HEK293 (cell line): ENCODE data around the gene UST.

Experiments used
- CTCF ChIA-PET: fragments of 350-600 bp; formaldehyde crosslinking; extraction: SDS; loops from one replicate; lab custom pipeline; 2021; ENCODE audit warnings: antibody characterized with exemption; lab: Yijun Ruan, JAX
- POLR2A ChIA-PET: fragments of 300-600 bp; formaldehyde crosslinking; extraction: SDS; loops from one replicate; lab custom pipeline; 2020; ENCODE audit warnings: antibody characterized with exemption, inconsistent platforms; lab: Yijun Ruan, JAX
- H3K27ac ChIP-seq: fragments of 200-500 bp; sonication (Bioruptor generic); 2 replicates; pipeline ENCODE4 v1.5.1; 2014; ENCODE audit warnings: low read depth, low read length, control low read depth, inconsistent platforms; ENCODE audit errors: extremely low read depth
- H3K36me3 ChIP-seq, 2 experiments: fragments of 200-500 bp in 1 of 2; sonication (Bioruptor generic) in 1 of 2; 1 replicate in 1 of 2; 2 replicates in 1 of 2; pipeline ENCODE4 v1.5.1; 2014 to 2017; ENCODE audit warnings: inconsistent platforms in 2 of 2, low read length in 2 of 2; ENCODE audit not compliant: control insufficient read depth in 2 of 2, insufficient read depth in 1 of 2
- H3K4me1 ChIP-seq: fragments of 200-500 bp; sonication (Bioruptor generic); 2 replicates; pipeline ENCODE4 v1.5.1; 2014; ENCODE audit warnings: mild to moderate bottlenecking, low read length, inconsistent platforms; ENCODE audit not compliant: control insufficient read depth, insufficient read depth
- H3K4me3 ChIP-seq: 2 replicates; pipeline ENCODE4 v1.5.1; 2011; ENCODE audit warnings: low read depth, mild to moderate bottlenecking, control low read depth, low read length, moderate library complexity
- H3K9me3 ChIP-seq: fragments of 200-500 bp; sonication (Bioruptor generic); 2 replicates; pipeline ENCODE4 v1.5.1; 2014; ENCODE audit warnings: low read depth, low read length, inconsistent platforms; ENCODE audit not compliant: control insufficient read depth, insufficient read depth
- BCL11B ChIP-seq: fragments of 450-650 bp; formaldehyde crosslinking; IDR thresholded peaks from 2 replicates; pipeline ENCODE4 v1.5.1; 2016; ENCODE audit warnings: low read depth, missing biosample characterization, missing genetic modification characterization
- CTCF ChIP-seq: fragments of 450-650 bp; formaldehyde crosslinking; IDR thresholded peaks from 2 replicates; pipeline ENCODE4 v1.5.1; 2016; ENCODE audit warnings: missing biosample characterization, missing genetic modification characterization
- OVOL3 ChIP-seq: fragments of 450-650 bp; formaldehyde crosslinking; IDR thresholded peaks from 2 replicates; pipeline ENCODE4 v1.5.1; 2016; ENCODE audit warnings: missing biosample characterization, missing genetic modification characterization
- PRDM1 ChIP-seq: fragments of 450-650 bp; formaldehyde crosslinking; IDR thresholded peaks from 2 replicates; pipeline ENCODE4; 2016; ENCODE audit warnings: missing biosample characterization, missing genetic modification characterization
- PRDM4 ChIP-seq: fragments of 450-650 bp; formaldehyde crosslinking; IDR thresholded peaks from 2 replicates; pipeline ENCODE4 v1.5.1; 2017; ENCODE audit warnings: missing biosample characterization, missing genetic modification characterization
- ZBTB11 ChIP-seq: fragments of 450-650 bp; formaldehyde crosslinking; conservative IDR thresholded peaks from 2 replicates; pipeline ENCODE4 v1.5.1; 2016; ENCODE audit warnings: low read depth, missing biosample characterization, missing genetic modification characterization
- ZBTB20 ChIP-seq: fragments of 450-650 bp; formaldehyde crosslinking; IDR thresholded peaks from 2 replicates; pipeline ENCODE4 v1.5.1; 2016; ENCODE audit warnings: missing biosample characterization, missing genetic modification characterization
- ZBTB44 ChIP-seq: fragments of 450-650 bp; IDR thresholded peaks from 2 replicates; pipeline ENCODE4 v1.5.1; 2018; ENCODE audit warnings: missing biosample characterization, mild to moderate bottlenecking, missing genetic modification characterization
- ZNF138 ChIP-seq: fragments of 450-650 bp; formaldehyde crosslinking; IDR thresholded peaks from 2 replicates; pipeline ENCODE4 v1.5.1; 2016; ENCODE audit warnings: missing biosample characterization, missing genetic modification characterization, borderline replicate concordance
- ZNF18 ChIP-seq: fragments of 450-650 bp; formaldehyde crosslinking; IDR thresholded peaks from 2 replicates; pipeline ENCODE4 v1.5.1; 2016; ENCODE audit warnings: missing biosample characterization, missing genetic modification characterization
- ZNF292 ChIP-seq: fragments of 450-650 bp; formaldehyde crosslinking; IDR thresholded peaks from 2 replicates; pipeline ENCODE4 v1.5.1; 2016; ENCODE audit warnings: low read depth, missing biosample characterization, missing genetic modification characterization, borderline replicate concordance
- ZNF311 ChIP-seq: fragments of 450-650 bp; formaldehyde crosslinking; IDR thresholded peaks from 2 replicates; pipeline ENCODE4 v1.5.1; 2017; ENCODE audit warnings: missing biosample characterization, missing genetic modification characterization, borderline replicate concordance
- ZNF341 ChIP-seq: fragments of 450-650 bp; formaldehyde crosslinking; IDR thresholded peaks from 2 replicates; pipeline ENCODE4; 2016; ENCODE audit warnings: low read depth, missing biosample characterization, missing genetic modification characterization
- ZNF391 ChIP-seq: fragments of 450-650 bp; formaldehyde crosslinking; IDR thresholded peaks from 2 replicates; pipeline ENCODE4 v1.5.1; 2016; ENCODE audit warnings: low read depth, missing biosample characterization, missing genetic modification characterization, borderline replicate concordance
- ZNF433 ChIP-seq: fragments of 450-650 bp; formaldehyde crosslinking; IDR thresholded peaks from 2 replicates; pipeline ENCODE4 v1.5.1; 2016; ENCODE audit warnings: missing biosample characterization, missing genetic modification characterization, low read depth
- ZNF449 ChIP-seq: fragments of 450-650 bp; formaldehyde crosslinking; IDR thresholded peaks from 2 replicates; pipeline ENCODE4 v1.5.1; 2017; ENCODE audit warnings: missing biosample characterization, mild to moderate bottlenecking, missing genetic modification characterization, moderate library complexity
- ZNF549 ChIP-seq: fragments of 450-650 bp; IDR thresholded peaks from 2 replicates; pipeline ENCODE4 v1.5.1; 2018; ENCODE audit warnings: missing biosample characterization, missing genetic modification characterization, mild to moderate bottlenecking, inconsistent platforms, moderate library complexity
- ZNF629 ChIP-seq: fragments of 450-650 bp; formaldehyde crosslinking; IDR thresholded peaks from 2 replicates; pipeline ENCODE4 v1.5.1; 2017; ENCODE audit warnings: missing biosample characterization, missing genetic modification characterization
- ZNF639 ChIP-seq: fragments of 450-650 bp; formaldehyde crosslinking; IDR thresholded peaks from 2 replicates; pipeline ENCODE4 v1.5.1; 2016; ENCODE audit warnings: missing biosample characterization, missing genetic modification characterization
- ZNF707 ChIP-seq: fragments of 450-650 bp; formaldehyde crosslinking; IDR thresholded peaks from 2 replicates; pipeline ENCODE4 v1.5.1; 2016; ENCODE audit warnings: missing biosample characterization, missing genetic modification characterization
- ZSCAN23 ChIP-seq: fragments of 450-650 bp; formaldehyde crosslinking; IDR thresholded peaks from 2 replicates; pipeline ENCODE4 v1.5.1; 2016; ENCODE audit warnings: missing biosample characterization, missing genetic modification characterization
- ZXDB ChIP-seq: fragments of 450-650 bp; formaldehyde crosslinking; IDR thresholded peaks from 2 replicates; pipeline ENCODE4 v1.5.1; 2016; ENCODE audit warnings: missing biosample characterization, missing genetic modification characterization

Gene UST

GRCh38 chr6:149060985-149061760, 314.3 kb downstream of the UST start:
- H3K27ac ChIP-seq = peak overlapping the region; percentile 46; the same call in 1 of the 2 replicates
- CTCF ChIA-PET = interaction anchor here (1.2 to 1.9 kb wide), 4 partner anchors 20 to 371 kb away, joined by 4 to 9 read pairs (median 7); no protein-coding TSS in a partner anchor
- H3K36me3 ChIP-seq = no peaks in the 10 kb centered on the region
- no peaks in the 10 kb centered on the region for H3K9me3 ChIP-seq
- POLR2A ChIA-PET = no interaction called here
- no peak overlapping the region for H3K4me3 ChIP-seq
- peaks cover 37% of the 10 kb centered on the region for H3K4me1 ChIP-seq
- TF ChIP-seq ZNF18 (peak; percentile 92), ZNF311 (no peak), ZBTB20 (tag by site-specific recombination) (peak; percentile 75; the same call in 1 of the 2 replicates), ZNF138 (tag by site-specific recombination) (no peak), ZXDB (no peak), CTCF (tag by site-specific recombination) (no peak), ZNF341 (tag by site-specific recombination) (no peak), PRDM4 (tag by site-specific recombination) (no peak), ZBTB44 (tag by site-specific recombination) (peak; percentile 85), ZNF549 (tag by site-specific recombination) (no peak), ZNF433 (tag by site-specific recombination) (no peak), ZNF292 (tag by site-specific recombination) (no peak), ZNF449 (peak; percentile 36; the same call in 1 of the 2 replicates), ZNF639 (no peak), BCL11B (tag by site-specific recombination) (no peak), PRDM1 (tag by site-specific recombination) (no peak), ZSCAN23 (tag by site-specific recombination) (no peak), ZNF707 (tag by site-specific recombination) (no peak), ZNF391 (tag by site-specific recombination) (no peak), ZNF629 (tag by site-specific recombination) (0 out of 2 replicates have a peak, but pooled peaks have one; percentile 29), ZBTB11 (tag by site-specific recombination) (no peak), OVOL3 (tag by site-specific recombination) (no peak)
